NT2/D1 (cell line): ENCODE measurements around the gene TTLL7.

Source experiments
- SUZ12 ChIP-seq: IDR thresholded peaks from 2 replicates; pipeline ENCODE4 v1.6.1; 2011; ENCODE audit not compliant: insufficient read length, insufficient read depth; ENCODE audit errors: extremely low read depth
- YY1 ChIP-seq: IDR thresholded peaks from 2 replicates; pipeline ENCODE4 v1.6.1; 2011; ENCODE audit not compliant: insufficient read length, insufficient read depth
- ZNF274 ChIP-seq: IDR thresholded peaks from 2 replicates; pipeline ENCODE4 v1.6.1; 2011; ENCODE audit warnings: mild to moderate bottlenecking, low read depth, low read length

DNA sequence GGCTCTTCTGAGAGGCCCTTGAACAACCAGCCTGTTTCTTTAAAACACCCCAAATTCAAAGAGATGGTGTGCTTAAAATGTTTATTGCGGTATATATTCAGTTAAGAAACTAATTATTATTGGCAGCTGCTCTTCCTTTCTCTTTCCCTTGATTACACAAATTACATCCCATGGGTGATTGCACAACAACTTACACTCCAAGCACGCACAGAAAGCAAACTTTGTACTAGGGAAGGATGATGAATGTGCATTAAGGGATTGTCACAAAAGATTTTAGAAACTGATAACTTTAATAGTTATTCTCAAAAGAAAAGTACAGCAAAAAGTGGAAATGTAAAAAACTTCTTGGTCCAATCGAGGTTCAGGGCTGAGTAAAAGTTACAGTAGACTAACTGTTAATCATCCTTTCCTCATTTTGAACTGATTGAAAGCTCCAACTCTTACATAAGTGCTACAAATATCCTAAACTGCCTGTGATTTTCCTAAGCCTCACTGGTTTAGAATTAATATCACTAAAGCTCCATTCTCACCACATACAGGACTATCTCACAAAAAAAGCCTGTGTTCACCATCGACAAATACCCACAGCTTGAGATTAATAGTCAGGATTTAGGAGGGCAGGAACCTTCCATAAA lies 153.4 kb downstream of the TTLL7 start:
- TF ChIP-seq YY1 = no peak
- TF ChIP-seq SUZ12 = no peak
- TF ChIP-seq ZNF274 = no peak
